CD4-positive, alpha-beta T cell treated with Interleukin-6 at 100 ng/mL for 8 hours (primary cell): Measurements from ENCODE around the gene IDH3A.

Source experiments
- DNase-seq: peaks from one replicate; pipeline ENCODE4 v3.0.0-alpha.2; 2020; ENCODE audit warnings: mixed read lengths, low spot score

Gene IDH3A

DNA sequence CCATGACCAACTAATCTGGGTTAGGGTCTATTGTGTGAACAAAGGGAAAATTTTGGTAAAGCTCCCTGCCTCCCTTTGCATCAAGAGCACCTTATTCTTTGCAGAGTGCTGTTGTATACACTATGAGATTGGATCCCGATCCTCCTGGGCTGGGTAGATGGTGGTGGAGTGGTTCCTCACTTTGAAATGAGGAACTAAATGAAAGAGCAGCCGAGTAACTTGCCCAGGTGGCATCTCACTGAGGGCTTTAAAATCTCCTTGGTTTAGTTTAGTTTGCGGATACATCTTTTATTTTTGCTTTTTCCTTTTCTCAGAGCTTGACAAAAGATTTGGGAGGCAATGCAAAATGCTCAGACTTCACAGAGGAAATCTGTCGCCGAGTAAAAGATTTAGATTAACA lies 19.4 kb downstream of the IDH3A start:
- no peak for DNase-seq

DNA sequence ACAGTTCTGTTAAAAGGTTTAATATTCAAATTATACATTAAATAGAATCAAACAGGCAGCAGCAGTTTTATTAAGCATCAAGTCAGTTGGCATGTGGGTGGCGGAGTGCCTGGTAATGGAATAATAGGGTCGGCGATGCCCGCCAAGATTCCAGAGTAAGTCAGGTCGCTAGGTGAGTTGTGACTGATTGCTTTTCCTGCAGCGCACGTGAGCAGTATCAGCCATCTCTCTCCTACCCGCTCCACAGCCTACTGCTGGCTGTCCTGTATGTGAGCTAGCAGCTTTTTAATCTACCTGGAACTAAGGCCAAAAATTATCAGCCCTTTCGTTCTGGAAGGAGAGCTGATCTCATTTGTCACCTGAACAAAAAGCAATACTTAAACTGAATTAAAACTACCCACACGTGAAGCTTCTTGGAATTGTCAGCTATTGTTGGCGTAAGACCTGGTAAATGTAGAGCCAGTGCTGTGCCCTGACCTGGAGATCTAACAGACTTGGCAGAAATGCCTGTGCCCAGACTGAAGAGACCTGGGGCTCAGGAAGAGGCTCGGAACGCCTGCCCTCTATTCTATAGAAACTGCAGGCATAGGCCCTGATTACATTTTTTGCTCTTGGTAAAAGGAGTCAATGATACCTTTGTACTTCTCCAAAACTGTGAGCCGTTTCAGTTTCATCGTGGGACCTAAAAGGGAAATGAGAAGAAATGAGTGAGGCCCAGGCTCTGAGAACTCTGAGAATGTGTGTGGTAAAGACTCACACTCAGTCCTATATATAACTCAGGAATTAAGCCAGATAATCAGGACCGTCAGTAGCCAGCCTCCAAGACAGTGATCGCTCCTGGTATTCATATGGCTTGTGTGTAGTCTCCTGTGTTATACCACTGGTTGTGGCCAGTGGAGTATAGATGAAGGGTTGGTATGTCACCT lies 21.9 kb downstream of the IDH3A start:
- DNase-seq: no peak

DNA sequence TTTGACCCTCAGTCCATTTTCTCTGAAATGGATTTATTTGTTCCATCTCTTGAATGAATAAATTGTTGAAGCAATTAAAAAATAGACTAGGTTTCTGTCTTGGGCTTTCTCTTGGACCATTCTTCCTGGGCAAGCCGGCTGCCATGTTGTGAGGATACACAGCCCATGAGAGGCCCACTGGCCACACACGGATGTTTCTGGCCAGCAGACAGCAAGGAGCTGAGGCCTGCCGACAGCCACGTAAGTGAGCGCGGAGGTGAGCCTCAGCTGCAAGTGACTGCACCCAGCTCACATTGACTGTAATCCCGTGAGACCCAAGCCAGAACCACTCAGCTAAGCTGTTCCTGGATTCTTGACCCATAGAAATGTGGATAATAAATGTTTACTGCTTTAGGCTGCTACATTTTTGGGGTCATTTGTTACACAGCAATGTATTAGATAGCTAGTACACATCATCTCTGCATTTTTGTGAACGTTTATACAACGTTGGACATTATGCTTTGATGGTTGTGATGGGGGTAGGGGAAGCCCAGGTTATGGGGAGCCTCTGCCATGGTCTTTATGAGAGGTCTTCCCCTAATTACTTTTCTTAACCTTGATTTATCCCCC lies 22.8 kb downstream of the IDH3A start:
- DNase-seq: no peak

DNA sequence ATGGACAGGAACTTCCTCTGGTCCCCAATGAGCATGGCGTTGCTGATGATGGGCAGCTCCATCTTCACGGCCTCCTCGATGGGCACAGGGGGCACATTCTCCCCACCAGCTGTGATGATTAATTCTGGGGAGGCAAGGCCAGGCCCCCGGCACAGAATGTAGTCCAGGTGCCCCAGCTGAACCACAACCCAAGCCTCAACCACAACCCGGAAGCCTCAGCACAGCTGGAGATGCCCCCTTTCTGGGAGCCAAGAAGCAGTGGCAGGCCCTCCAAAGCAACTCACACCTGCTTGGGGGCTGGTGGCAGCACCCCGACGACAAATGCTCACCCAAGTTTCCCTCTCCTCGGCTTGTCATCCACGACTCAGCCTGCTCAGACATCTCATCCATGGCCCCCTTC lies 25.2 kb downstream of the IDH3A start:
- DNase-seq: no peak

DNA sequence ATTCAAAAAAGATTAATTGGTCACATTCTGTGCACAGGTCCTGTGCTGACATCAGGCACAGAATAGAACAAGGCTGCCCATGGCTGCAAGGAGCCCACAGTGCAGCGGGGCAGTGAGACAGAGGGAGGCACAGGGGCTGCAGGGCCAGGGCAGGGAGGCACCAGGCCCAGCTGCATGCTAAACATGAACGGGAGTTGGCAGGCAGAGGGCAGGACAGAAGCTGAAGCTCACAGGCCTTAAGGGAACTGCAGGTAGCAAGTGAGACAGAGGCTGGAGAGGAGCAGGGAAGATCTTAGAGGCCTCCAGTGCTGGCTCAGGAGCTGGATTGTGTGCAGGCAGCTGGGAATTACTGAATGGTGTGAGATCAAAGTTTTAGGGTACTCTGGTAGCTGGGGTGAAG lies 26.2 kb downstream of the IDH3A start:
- DNase-seq: no peak

DNA sequence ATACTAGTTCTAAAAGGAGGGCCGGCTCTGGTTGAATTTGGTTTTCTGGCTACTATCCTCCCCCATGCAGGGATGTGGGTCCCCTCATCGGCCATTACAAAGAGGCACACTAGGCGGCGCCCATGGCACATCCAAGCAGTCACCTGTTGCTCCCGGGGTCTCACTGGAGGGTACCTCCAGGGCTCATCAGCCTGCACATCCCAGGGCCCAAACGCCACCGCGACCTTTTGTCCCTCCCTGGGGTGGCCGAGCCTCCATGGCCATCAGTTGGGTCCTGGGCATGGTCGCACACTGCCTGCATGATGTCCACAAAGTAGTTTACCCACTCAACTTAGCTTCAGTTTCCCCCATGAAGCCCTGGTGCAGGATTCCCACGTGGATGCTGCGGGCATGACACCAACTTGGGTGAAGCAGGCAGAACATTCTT lies 28.3 kb downstream of the IDH3A start:
- DNase-seq: no peak

DNA sequence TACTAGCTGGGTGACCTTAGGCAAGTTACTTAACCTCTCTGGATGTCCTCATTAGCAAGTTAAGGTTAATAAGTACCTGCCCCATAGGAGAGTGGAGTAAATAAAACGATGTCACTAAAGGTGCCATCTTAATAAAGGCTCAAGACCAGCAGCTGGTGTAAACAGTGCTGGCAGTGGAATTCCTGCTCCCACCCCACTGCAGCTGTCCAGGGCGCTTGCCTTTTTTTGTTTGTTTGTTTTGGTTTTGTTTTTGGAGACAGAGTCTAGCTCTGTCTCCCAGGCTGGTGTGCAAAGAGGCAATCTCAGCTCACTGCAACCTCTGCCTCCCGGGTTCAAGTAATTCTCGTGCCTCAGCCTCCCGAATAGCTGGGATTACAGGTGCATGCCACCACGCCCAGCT lies 28.9 kb downstream of the IDH3A start:
- no peak for DNase-seq

DNA sequence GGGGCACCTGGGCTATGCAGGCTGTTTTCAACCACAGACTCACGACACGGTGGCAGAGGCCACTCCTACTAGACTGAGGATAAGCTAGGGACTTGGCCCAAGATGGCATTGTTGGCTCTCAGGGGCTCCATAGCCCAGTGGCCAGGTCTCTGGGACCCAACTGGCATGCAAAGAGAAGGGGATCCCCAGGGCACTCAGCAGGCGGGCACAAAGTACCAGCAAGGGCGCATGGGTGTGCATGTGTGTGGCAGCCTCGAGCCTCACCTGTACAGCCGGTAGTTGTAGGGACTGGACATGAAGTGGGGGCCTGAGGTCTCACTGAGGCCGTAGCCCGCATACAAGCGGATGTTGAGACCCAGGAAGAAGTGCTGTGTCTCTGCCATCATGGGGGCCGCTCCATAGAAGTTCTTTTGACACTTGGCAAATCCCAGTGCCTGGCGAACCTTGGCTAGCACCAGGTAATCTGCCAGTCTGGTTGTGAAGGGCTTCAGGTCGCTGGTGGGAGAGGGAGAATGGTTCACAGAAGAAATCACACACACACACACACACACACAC lies 30.2 kb downstream of the IDH3A start:
- DNase-seq: no peak

DNA sequence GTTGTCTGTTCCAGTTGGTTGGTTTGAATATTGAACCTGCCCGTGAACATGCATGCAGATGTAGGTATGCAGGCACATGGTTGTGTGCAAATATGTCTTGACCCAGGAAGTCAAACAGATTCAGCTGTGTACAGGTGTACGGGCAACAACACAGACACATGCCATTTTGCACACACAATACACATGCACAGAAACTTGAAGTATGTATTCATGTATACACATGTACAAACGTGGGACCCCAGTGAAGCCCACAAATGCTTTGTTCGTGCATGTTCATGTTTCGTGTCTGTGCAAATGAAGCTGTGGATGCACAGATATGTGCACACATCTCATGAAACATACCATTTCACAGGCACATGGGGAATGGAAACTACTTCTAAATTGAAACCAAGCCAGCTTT lies 30.7 kb downstream of the IDH3A start:
- DNase-seq: no peak

DNA sequence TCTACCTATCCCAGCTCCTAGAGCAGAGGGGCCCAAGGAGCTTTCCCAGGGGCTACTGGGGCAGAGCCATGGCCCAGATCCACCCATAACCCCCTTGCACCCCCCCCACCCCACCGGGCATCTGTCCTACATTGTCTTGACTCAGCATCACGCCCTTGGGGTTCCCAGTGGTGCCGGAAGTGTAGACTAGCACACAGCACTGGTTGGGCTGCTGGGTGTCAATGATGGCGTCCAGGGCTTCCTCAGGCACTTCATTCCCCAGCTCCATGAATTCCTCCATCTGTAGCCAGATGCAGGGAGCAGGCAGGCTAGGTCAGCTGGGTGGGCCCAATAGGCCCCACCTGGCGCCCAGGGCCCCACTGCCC lies 33.2 kb downstream of the IDH3A start:
- no peak for DNase-seq

DNA sequence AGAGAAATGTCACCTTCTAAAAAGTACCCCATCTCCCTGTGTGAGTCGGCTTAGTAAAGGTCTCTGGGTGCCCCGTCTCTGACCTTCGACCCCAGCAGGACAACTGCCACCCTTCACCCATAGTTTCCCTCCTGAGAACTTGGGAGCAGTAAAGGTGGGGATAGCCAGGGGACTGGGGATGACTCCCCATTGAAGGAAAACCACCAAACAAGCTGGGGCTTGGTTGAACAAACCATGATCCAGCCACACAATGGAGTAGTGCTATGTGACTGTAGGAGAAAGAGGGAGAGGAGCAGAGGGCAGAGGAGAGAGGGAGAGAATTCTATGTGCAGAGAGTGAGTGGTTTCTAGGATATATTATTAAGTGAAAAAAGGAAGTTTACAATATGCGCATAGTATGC lies 33.7 kb downstream of the IDH3A start:
- DNase-seq: no peak

DNA sequence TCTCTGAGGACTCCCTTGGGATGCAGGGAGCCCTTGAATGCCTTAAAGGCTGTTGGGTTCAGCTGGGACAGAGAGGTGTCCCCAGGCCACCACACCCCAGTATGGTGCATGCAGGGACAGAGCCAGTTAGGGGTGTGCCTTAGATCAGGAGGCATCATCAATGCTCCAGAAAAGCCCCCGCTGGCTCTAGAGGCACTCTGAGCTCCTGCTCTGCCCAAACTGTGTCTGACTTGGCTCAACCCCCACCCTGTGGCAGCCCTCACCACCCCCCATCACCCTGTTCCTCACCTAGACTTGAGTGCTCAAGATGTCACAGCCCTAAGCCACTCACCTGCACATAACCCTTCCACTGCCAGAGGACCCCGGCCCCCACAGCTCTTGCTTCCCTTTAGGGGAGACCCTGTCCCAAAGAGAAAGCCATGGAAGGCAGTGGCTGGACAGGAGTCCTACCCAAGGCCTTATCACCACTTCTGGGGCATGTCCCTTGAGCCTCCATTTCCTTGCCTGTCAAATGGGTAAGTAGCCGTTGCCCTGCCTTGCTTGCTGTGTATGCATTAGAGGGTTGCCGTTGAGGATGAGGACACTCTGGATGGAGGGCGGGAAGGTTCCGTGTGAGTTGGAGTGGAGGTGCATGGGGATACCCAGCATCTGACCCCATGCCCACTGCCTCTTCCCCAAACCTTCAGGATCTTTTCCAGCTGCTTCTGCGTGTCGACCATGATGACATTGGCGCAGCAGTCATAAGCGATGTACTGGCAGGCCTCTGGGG lies 43.8 kb downstream of the IDH3A start:
- no peak for DNase-seq

DNA sequence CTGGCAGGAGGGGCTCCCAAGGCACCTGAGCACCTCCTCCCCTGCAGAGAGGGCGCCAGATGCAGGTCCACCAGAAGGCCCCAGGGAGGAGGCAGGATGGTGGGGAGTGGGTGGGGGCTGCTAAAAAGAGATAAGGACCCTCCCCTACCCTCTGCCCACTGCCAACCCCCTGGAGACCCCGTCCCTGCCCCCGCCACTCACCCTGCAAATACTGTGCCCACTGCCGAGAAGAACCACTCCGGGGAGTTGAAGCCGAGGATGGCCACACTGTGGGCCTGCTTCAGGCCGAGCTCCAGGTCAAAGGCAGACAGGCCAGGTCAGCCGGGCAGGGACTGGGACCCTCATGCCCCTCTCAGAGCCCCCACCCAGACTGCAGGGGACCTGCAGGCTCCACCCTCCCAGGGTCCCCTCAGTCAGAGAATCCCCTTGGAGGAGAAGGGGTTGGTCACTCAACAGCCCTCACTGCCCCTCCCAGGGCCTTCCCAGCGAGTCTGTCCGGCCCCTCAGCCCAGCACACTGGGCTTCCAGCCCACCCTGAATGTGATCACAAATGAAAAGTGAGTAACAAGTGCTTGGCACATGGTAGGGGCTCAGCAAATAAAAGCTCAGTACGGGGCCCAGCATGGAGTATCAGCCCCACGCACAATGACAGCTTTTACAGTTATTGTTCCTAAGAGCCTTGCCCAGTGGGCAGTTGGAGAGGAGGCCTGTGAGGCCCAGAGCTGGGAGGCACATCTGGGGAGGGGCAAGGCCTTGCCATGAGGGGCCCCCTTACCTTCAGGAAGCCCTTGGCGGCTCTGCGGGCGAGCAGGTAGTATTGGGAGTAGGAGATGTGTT lies 44.8 kb downstream of the IDH3A start:
- DNase-seq: no peak

DNA sequence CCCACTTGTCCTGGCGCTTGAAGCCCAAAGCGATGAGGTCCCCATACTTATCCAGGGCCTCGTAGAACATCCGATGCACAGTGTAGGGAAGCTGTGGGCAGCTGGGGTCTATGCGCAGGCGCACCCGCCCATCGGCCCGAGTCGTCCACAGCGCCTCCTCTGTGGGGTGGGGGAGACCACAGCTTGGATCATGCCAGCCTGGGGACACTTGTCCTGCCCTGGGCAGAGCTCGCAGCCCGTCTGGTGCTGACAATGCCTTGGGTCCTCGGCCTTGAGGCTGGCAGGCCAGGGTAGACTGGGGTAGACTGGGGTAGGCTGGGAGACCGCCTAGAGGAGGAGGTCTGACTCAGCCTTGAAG lies 45.4 kb downstream of the IDH3A start:
- DNase-seq: no peak

DNA sequence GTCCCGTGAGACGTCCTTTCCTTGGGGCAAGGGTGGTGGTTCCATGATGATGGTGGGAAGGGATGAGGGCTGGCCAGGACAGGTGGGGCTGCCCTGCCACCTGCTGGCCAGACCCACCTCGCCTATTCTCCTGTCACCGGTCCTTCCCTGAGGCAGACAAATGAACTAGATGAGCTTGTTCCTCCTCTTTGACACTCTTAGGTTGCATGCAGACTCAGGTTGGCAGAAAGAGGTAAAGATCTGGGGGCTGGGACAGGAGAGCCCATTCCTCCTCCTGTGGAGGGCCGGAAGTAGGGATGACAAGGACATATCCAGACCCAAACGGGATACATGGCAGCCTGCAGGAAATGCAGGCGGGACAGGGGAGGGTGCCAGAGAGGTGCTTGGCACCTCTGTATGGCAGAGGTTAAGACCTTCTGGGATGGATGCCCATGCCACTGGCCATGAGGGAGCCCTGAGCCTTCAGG lies 46.6 kb downstream of the IDH3A start:
- DNase-seq: peak; percentile 45

DNA sequence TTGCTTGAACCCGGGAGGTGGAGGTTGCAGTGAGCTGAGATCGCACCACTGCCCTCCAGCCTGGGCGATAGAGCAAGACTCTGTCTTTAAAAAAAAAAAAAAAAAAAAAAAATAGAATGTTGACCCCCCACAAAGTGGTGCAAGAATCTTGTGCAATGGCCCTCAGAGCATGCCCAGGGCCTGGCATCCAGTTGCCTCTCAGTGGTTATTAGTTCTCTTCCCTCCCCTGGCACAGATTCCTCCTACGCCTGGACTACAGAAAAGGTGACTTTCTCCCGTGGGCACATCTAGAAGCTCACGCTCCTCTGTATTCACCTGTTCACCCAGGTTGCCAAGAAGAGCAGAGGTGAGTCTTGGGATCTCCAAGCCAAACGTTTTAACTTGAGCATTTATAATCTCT lies 48.5 kb downstream of the IDH3A start:
- no peak for DNase-seq

DNA sequence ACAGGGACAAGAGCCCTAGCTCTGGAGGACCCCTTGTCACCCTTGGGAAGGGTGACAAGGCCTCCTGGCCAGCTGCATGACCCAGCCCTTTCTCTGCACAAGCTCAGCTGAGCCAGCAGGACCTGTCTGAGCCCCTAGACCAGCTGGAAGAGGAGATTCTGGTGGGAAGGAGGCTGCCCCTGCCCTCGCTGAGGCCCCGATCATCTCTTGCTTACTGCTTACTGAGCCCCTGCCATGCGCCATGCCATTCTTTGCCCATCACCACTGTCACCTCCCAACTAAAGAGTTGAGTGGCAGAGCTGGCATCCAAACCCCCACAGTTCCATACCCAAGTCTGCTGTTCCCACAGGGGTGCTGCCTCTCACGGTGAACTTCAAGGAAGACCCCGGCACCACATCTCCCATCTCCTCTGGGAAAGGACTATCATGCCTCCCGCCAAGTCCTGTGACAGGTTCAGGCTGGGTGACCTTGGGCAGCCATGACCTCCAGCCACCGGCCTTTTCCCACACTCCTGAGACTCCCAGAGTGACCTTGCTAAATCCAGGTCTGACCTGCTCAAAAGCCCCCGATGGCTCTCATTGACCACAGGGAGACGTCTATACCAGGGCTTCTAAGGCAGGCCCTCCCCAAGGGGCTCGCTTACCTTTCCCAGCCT lies 51.2 kb downstream of the IDH3A start:
- DNase-seq: no peak

DNA sequence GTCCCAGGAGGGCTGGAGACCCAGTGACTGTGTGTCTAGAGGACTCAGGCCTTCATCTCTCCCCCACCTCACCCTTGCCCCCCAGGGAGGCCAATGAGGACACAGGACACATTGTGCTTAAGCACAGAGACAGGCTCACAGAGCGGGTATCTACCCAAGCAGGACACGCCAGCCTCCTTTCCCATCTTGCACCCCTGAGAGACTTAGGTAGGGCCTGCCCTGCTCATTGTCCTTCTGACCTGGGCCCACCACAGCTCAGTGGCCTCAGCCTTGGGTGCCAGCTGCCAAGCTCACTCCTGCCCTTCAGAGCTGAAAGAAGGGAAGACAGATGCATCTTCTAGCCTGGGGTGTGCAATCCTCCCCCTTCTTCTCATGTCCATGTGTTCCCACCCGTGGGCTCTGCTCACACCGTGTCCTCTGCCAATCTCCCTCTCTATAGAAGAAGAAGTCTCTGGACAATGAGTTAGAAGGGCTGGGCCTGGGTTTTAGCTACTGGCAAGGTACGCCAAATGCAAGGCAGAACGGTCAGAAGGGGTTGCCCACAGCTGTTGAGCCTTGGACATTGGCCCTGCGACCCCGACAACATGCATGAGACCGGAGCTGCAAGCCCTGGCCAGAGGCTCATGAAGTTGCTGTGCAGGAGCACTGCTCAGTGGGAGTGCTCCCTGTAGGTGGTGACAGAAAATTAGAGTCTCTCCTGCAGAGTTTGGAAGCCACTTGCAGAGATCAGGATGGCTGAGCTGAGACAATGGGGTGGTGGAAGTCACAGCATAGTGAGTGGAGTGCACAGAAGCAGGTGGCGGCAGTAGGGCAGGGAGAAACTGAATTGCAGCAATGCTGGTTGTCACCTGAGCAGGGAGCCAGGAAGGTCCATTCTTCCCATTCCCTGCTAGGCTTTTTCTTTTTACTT lies 52.4 kb downstream of the IDH3A start:
- DNase-seq: no peak

DNA sequence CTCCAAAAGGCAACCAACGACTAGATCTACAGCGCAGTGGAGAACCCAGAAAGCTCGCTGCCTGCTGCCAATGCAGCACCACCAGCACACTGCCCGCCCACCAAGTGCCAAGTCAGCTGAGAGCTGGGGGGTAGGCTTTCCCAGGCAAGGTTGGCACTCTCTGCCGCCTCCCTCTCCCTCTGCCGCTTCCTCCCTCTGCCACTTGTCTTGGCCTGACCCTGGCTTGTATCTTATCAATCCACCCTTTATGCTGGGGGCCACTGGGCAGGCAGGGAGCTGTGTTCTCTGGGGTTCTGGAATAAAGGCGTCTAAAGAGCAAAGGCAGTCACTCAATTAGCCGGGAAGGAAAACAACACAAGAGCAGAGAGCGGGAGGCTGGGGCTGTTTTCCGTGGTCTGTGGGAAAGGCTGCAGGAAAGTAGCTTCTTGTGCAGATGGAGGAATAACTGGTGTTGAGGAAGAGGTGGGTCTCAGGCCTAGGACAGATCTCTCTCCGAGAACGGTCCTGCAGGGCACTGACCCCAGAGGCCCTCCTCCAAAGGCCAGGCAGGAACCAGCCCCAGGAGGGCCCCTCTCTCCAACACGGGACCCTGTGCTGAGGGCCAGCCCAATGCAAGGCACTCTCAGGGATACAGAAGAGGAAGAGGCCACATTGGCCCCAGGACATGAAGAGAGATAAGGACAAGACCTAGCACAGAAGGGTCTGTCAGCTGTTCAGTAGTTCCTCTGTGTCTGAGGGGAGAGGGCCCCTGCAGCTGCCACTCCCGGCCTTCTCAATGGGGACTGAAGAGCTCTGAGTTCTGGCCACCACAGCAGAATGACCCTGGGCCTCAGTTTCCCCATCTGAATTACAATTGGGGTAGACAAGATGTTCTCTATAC lies 54.4 kb downstream of the IDH3A start:
- no peak for DNase-seq
